T-helper 1 cell treated with Interleukin-12 subunit alpha and Interleukin-12 subunit beta and Interleukin-4 antibody, amounts not matched to agents 30 μg/mL and 1 μg/mL, for 36 hours (primary cell): ENCODE results near the gene NDUFV3.

Experiments
- H3K27ac Mint-ChIP-seq: one replicate; pipeline ENCODE4 v1.8.0; 2021; ENCODE audit warnings: mild to moderate bottlenecking, mixed read lengths
- H3K27me3 Mint-ChIP-seq: one replicate; pipeline ENCODE4 v1.8.0; 2021; ENCODE audit warnings: low read depth, mixed read lengths
- H3K36me3 Mint-ChIP-seq: one replicate; pipeline ENCODE4 v1.8.0; 2021; ENCODE audit warnings: low read depth, mixed read lengths
- H3K4me1 Mint-ChIP-seq: one replicate; pipeline ENCODE4 v1.8.0; 2021; ENCODE audit warnings: low read depth, mixed read lengths
- H3K4me3 Mint-ChIP-seq: one replicate; pipeline ENCODE4 v1.8.0; 2021; ENCODE audit warnings: mild to moderate bottlenecking, moderate library complexity, mixed read lengths
- H3K9me3 Mint-ChIP-seq: one replicate; pipeline ENCODE4 v1.8.0; 2021; ENCODE audit warnings: mixed read lengths

Gene NDUFV3

GRCh38 chr21:42852925-42853570 lies 40.1 kb upstream of the NDUFV3 start:
- H3K36me3 Mint-ChIP-seq, result peaks cover 34% of the 10 kb centered on the region
- H3K9me3 Mint-ChIP-seq, result no peaks in the 10 kb centered on the region
- H3K27me3 Mint-ChIP-seq, result no peaks in the 10 kb centered on the region
- no peak overlapping the region for H3K4me3 Mint-ChIP-seq
- H3K4me1 Mint-ChIP-seq, result peaks cover 4% of the 10 kb centered on the region
- no peak overlapping the region for H3K27ac Mint-ChIP-seq

GRCh38 chr21:42853621-42854020 lies 39.5 kb upstream of the NDUFV3 start:
- Mint-ChIP-seq H3K36me3 (peaks cover 37% of the 10 kb centered on the region), H3K9me3 (no peaks in the 10 kb centered on the region), H3K4me1 (peaks cover 4% of the 10 kb centered on the region), H3K27me3 (no peaks in the 10 kb centered on the region), H3K4me3 (no peak overlapping the region), H3K27ac (no peak overlapping the region)

GRCh38 chr21:42854246-42855010 lies 38.7 kb upstream of the NDUFV3 start:
- no peaks in the 10 kb centered on the region for H3K9me3 Mint-ChIP-seq
- no peak overlapping the region for H3K27ac Mint-ChIP-seq
- H3K4me3 Mint-ChIP-seq, result no peak overlapping the region
- H3K36me3 Mint-ChIP-seq, result peaks cover 33% of the 10 kb centered on the region
- H3K27me3 Mint-ChIP-seq, result no peaks in the 10 kb centered on the region
- no peaks in the 10 kb centered on the region for H3K4me1 Mint-ChIP-seq

GRCh38 chr21:42855171-42855936 lies 37.8 kb upstream of the NDUFV3 start:
- no peaks in the 10 kb centered on the region for H3K4me1 Mint-ChIP-seq
- H3K4me3 Mint-ChIP-seq, result no peak overlapping the region
- no peaks in the 10 kb centered on the region for H3K9me3 Mint-ChIP-seq
- peaks cover 32% of the 10 kb centered on the region for H3K36me3 Mint-ChIP-seq
- no peak overlapping the region for H3K27ac Mint-ChIP-seq
- H3K27me3 Mint-ChIP-seq, result no peaks in the 10 kb centered on the region

GRCh38 chr21:42855937-42856335 lies 37.2 kb upstream of the NDUFV3 start:
- no peak overlapping the region for H3K27ac Mint-ChIP-seq
- H3K36me3 Mint-ChIP-seq, result peaks cover 34% of the 10 kb centered on the region
- no peak overlapping the region for H3K4me3 Mint-ChIP-seq
- no peaks in the 10 kb centered on the region for H3K9me3 Mint-ChIP-seq
- peaks cover 1% of the 10 kb centered on the region for H3K4me1 Mint-ChIP-seq
- H3K27me3 Mint-ChIP-seq, result no peaks in the 10 kb centered on the region

GRCh38 chr21:42857216-42857615 lies 35.9 kb upstream of the NDUFV3 start:
- H3K27me3 Mint-ChIP-seq, result no peaks in the 10 kb centered on the region
- peaks cover 5% of the 10 kb centered on the region for H3K4me1 Mint-ChIP-seq
- no peak overlapping the region for H3K27ac Mint-ChIP-seq
- H3K36me3 Mint-ChIP-seq, result peaks cover 29% of the 10 kb centered on the region
- H3K4me3 Mint-ChIP-seq, result no peak overlapping the region
- no peaks in the 10 kb centered on the region for H3K9me3 Mint-ChIP-seq

- H3K36me3 Mint-ChIP-seq, result peaks cover 32% of the 10 kb centered on the region
- H3K27ac Mint-ChIP-seq, result no peak overlapping the region
- H3K27me3 Mint-ChIP-seq, result no peaks in the 10 kb centered on the region
Measured at GRCh38 chr21:42858185-42858847, 34.8 kb upstream of the NDUFV3 start.

GRCh38 chr21:42858957-42859890 lies 33.9 kb upstream of the NDUFV3 start:
- H3K36me3 Mint-ChIP-seq, result peaks cover 32% of the 10 kb centered on the region

More at GRCh38 chr21:42858185-42858847, 34.8 kb upstream of the NDUFV3 start:
- Mint-ChIP-seq H3K4me3 (no peak overlapping the region), H3K9me3 (no peaks in the 10 kb centered on the region), H3K4me1 (peaks cover 8% of the 10 kb centered on the region)

GRCh38 chr21:42859891-42860230 lies 33.2 kb upstream of the NDUFV3 start:
- Mint-ChIP-seq H3K27me3 (no peaks in the 10 kb centered on the region), H3K27ac (no peak overlapping the region), H3K9me3 (no peaks in the 10 kb centered on the region), H3K4me3 (no peak overlapping the region), H3K36me3 (peaks cover 31% of the 10 kb centered on the region), H3K4me1 (peaks cover 8% of the 10 kb centered on the region)

More at GRCh38 chr21:42858957-42859890, 33.9 kb upstream of the NDUFV3 start:
- peaks cover 8% of the 10 kb centered on the region for H3K4me1 Mint-ChIP-seq
- no peak overlapping the region for H3K4me3 Mint-ChIP-seq
- no peak overlapping the region for H3K27ac Mint-ChIP-seq
- no peaks in the 10 kb centered on the region for H3K27me3 Mint-ChIP-seq
- H3K9me3 Mint-ChIP-seq, result no peaks in the 10 kb centered on the region

GRCh38 chr21:42860345-42860744 lies 32.8 kb upstream of the NDUFV3 start:
- H3K4me3 Mint-ChIP-seq, result no peak overlapping the region
- H3K27me3 Mint-ChIP-seq, result no peaks in the 10 kb centered on the region
- H3K27ac Mint-ChIP-seq, result no peak overlapping the region
- peaks cover 8% of the 10 kb centered on the region for H3K4me1 Mint-ChIP-seq
- peaks cover 31% of the 10 kb centered on the region for H3K36me3 Mint-ChIP-seq
- no peaks in the 10 kb centered on the region for H3K9me3 Mint-ChIP-seq

- H3K9me3 Mint-ChIP-seq, result no peaks in the 10 kb centered on the region
- no peak overlapping the region for H3K27ac Mint-ChIP-seq
- H3K4me1 Mint-ChIP-seq, result peaks cover 12% of the 10 kb centered on the region
- H3K27me3 Mint-ChIP-seq, result no peaks in the 10 kb centered on the region
- peaks cover 33% of the 10 kb centered on the region for H3K36me3 Mint-ChIP-seq
- H3K4me3 Mint-ChIP-seq, result no peak overlapping the region
Measured at GRCh38 chr21:42861311-42861847, 31.7 kb upstream of the NDUFV3 start.

- peaks cover 32% of the 10 kb centered on the region for H3K36me3 Mint-ChIP-seq
- H3K27me3 Mint-ChIP-seq, result no peaks in the 10 kb centered on the region
- H3K4me3 Mint-ChIP-seq, result no peak overlapping the region
- peaks cover 12% of the 10 kb centered on the region for H3K4me1 Mint-ChIP-seq
- no peak overlapping the region for H3K27ac Mint-ChIP-seq
- no peaks in the 10 kb centered on the region for H3K9me3 Mint-ChIP-seq
Measured at GRCh38 chr21:42861848-42862400, 31.2 kb upstream of the NDUFV3 start.

- Mint-ChIP-seq H3K4me3 (no peak overlapping the region), H3K9me3 (no peaks in the 10 kb centered on the region), H3K4me1 (peaks cover 12% of the 10 kb centered on the region), H3K36me3 (peaks cover 29% of the 10 kb centered on the region), H3K27ac (no peak overlapping the region), H3K27me3 (no peaks in the 10 kb centered on the region)
Measured at GRCh38 chr21:42862774-42863503, 30.2 kb upstream of the NDUFV3 start.
